Lower leg skin (tissue), 4 donors: ENCODE results near the gene SGIP1. TPM values are rescaled to one million over a fixed set of nuclear protein-coding genes. Genes with fewer than 3 reads are reported as not detected.
A peak's percentile ranks its signal among the peaks of the same experiment; 100 is the strongest.

ENCODE experiments used
- DNase-seq, 2 donors: peaks; one replicate each; pipeline ENCODE4 v3.0.0-alpha.2; 2019; ENCODE audit warnings: low spot score in 2 of 2
- H3K4me3 ChIP-seq: fragments of 200-600 bp; sonication (generic); 2 replicates; pipeline ENCODE4 v1.5.1; 2017; ENCODE audit warnings: mild to moderate bottlenecking, low read depth; ENCODE audit not compliant: poor library complexity, severe bottlenecking
- POLR2A ChIP-seq, 2 donors: fragments of 450-650 bp; IDR thresholded peaks; one replicate each; pipeline ENCODE4 v1.6.1; 2016 to 2017; ENCODE audit warnings: antibody characterized with exemption in 2 of 2, mild to moderate bottlenecking in 1 of 2, moderate library complexity in 1 of 2
- WGBS, 2 donors: methylation state at CpG; one replicate each; pipeline ENCODE4 v1.1.5; 2018; 5-methylcytosine and 5-hydroxymethylcytosine counted together
- intact Hi-C: fragments of 100-400 bp; cut with DNase I; formaldehyde crosslinking; loops from one replicate; pipeline ENCODE4 v1.15.0; 2023; ENCODE audit warnings: low total_unique reads
- total RNA-seq, 4 donors: library from RNA; depleted of rRNA; stranded (reverse); fragments of >200 nt; gene quantifications; one replicate each; pipeline ENCODE4 v1.1.0, GENCODE V29; 2016
- TF ChIP-seq, protein P1 (sequence below), 3 donors: fragments of 450-650 bp; IDR thresholded peaks; one replicate each; pipeline ENCODE4 v1.5.1; 2016; ENCODE audit warnings: antibody characterized with exemption in 3 of 3, mild to moderate bottlenecking in 3 of 3, moderate library complexity in 2 of 3

The SGIP1 gene
- total RNA-seq, 4 donors from 2014 or later: 0.39 to 7.0 (median 2.4) TPM

- peak overlapping the region; percentile 29 for H3K4me3 ChIP-seq
- WGBS, 2 donors: 5% methylated on average over 46 to 47 of the region's 50 CpGs
- no peak for TF ChIP-seq POLR2A (IDR thresholded peaks at IDR 0.05)
- TF ChIP-seq, protein P1, sequence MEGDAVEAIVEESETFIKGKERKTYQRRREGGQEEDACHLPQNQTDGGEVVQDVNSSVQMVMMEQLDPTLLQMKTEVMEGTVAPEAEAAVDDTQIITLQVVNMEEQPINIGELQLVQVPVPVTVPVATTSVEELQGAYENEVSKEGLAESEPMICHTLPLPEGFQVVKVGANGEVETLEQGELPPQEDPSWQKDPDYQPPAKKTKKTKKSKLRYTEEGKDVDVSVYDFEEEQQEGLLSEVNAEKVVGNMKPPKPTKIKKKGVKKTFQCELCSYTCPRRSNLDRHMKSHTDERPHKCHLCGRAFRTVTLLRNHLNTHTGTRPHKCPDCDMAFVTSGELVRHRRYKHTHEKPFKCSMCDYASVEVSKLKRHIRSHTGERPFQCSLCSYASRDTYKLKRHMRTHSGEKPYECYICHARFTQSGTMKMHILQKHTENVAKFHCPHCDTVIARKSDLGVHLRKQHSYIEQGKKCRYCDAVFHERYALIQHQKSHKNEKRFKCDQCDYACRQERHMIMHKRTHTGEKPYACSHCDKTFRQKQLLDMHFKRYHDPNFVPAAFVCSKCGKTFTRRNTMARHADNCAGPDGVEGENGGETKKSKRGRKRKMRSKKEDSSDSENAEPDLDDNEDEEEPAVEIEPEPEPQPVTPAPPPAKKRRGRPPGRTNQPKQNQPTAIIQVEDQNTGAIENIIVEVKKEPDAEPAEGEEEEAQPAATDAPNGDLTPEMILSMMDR (IDR thresholded peaks at IDR 0.05): no peak
- intact Hi-C loops: no loop called here
- peak in 1 of 2 donors; percentile 86 for DNase-seq
Measured at GRCh38 chr1:66532798-66533783, 862 bp upstream of the SGIP1 start.

DNA sequence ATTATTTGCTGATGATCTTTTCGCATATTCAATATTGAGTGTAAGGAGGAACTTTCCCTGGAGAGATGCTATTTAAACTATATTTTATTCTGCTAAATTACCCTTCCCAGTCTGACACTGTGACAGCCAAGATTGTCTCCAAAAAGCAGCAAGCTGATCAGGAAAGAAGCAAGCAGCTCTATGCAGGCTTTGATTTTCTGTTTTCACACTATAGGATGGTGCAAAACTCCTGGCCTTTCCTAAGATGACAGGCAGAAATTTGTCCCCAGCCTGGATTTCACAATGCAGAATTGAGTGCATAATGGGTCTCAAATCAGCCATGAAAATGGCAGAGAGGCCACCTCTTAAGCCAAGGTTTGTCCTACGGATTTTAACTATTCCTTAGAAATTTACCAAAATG is 1.1 kb downstream of the SGIP1 start:
- H3K4me3 ChIP-seq: no peak overlapping the region
- TF ChIP-seq, protein P1 (IDR thresholded peaks at IDR 0.05): no peak
- TF ChIP-seq POLR2A (IDR thresholded peaks at IDR 0.05): no peak
- WGBS, 2 donors: 88 to 93% methylated on average over 2 of the region's 2 CpGs
- DNase-seq: no peak
- intact Hi-C loops: no loop called here

GRCh38 chr1:66535853-66536252 is 1.9 kb downstream of the SGIP1 start:
- no peak for DNase-seq
- H3K4me3 ChIP-seq: no peak overlapping the region
- intact Hi-C loops: no loop called here
- 26 to 31% methylated on average over 1 of the region's 1 CpG for WGBS, 2 donors
- TF ChIP-seq, protein P1 (IDR thresholded peaks at IDR 0.05): no peak
- no peak for TF ChIP-seq POLR2A (IDR thresholded peaks at IDR 0.05)

GRCh38 chr1:66537718-66538117 is 3.8 kb downstream of the SGIP1 start:
- H3K4me3 ChIP-seq: no peak overlapping the region
- DNase-seq: no peak
- 92 to 98% methylated on average over 1 of the region's 1 CpG for WGBS, 2 donors
- TF ChIP-seq, protein P1 (IDR thresholded peaks at IDR 0.05): no peak
- no peak for TF ChIP-seq POLR2A (IDR thresholded peaks at IDR 0.05)
- intact Hi-C loops: no loop called here

DNA sequence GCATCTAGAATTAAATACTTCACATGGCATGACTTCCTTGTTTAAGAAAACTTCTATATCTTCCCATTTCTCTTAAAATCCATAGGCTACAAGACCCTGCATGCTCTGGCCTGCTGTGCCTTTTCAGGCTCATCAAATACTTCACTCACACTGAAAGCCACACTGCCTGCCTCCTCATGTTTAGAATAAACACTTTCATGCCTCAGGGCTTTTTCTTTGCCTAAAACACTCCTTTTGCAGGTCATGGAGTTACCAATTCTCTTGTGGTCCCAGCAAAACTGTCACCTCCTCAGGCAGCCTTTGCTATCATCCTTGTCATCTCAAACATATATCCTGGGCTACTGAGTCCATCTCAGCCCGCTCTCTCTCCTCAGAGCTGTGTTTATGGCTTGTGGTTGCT is 5.5 kb downstream of the SGIP1 start:
- TF ChIP-seq, protein P1 (IDR thresholded peaks at IDR 0.05): no peak
- TF ChIP-seq POLR2A (IDR thresholded peaks at IDR 0.05): no peak
- 97% methylated on average over 1 of the region's 1 CpG for WGBS, 2 donors
- intact Hi-C loops: no loop called here
- no peak for DNase-seq
- H3K4me3 ChIP-seq: no peak overlapping the region
